SW 1271 (cell line): ENCODE results near the gene ZNF30.
"Not testable (repeated sequence)": the region's sequence is repeated elsewhere in the genome, so short reads cannot be mapped to it uniquely, and the experiment has no call there.

Source experiments
- DNase-seq, 2 experiments: peaks; one replicate each; lab custom pipeline; 2025; lab: John Stamatoyannopoulos, UW

ZNF30 gene

DNA sequence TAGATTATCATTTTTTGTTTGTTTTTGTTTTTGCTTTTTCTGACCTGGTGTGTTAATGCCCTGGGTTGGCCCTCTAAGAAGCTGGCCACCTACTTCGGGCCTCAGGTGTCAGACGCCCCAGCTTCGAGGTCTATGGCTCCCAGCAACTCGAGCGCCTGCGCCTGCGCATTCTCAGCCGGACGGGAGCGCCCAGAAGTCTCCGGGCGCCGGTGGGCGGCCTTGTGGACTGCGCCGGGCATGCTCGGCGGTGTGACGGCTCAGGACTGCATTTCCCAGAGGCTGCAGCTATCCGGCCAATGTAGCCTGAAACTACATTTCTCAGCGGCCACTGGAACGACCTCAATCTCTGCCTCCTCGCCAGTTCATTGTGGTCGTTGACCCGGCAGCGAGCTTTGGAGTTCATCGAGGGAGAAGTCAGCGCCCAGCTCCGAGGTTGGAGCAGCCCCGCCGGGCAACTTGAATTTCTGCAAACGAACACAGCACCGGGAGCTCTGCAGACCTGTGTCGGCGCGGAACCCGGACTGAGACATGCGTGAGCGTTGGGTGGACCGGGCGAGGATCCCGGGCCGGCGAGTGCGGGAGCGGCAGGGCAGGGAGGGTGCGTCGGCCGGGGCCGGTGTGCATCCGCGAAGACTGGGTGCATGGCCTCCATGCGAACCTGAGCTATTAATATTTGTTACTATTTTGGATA is at the start of gene ZNF30:
Gene ZNF30, plus strand, starts transcription at position 219 of the 691 bp plus-strand sequence. CDS start 3,045 bp downstream, outside the sequence.
- peak; percentile 63 to 86 for DNase-seq

GRCh38 chr19:34879563-34879962 is 47.1 kb upstream of the ZNF30 start:
- DNase-seq, result no peak

- no peak for DNase-seq
Measured at GRCh38 chr19:34880034-34880433, 46.7 kb upstream of the ZNF30 start.

DNA sequence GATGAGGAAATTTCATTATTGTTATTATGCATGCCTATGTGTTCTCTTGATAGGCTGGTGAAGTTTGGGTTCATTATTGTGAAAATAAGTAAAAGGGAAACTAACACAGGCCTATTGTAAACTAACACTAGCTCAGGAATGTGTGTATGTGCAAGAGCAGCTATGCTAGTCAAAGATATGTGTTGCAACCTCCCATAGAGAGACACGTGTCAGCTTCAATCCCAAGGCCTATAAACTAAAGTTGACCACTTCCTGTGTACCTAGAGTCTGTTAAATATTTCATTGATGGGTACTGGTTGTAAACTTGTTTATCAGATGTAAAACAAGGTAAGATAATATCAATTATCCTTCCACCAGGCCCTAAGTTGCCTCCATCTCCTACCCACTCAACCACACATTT is 44.7 kb upstream of the ZNF30 start:
- no peak for DNase-seq

DNA sequence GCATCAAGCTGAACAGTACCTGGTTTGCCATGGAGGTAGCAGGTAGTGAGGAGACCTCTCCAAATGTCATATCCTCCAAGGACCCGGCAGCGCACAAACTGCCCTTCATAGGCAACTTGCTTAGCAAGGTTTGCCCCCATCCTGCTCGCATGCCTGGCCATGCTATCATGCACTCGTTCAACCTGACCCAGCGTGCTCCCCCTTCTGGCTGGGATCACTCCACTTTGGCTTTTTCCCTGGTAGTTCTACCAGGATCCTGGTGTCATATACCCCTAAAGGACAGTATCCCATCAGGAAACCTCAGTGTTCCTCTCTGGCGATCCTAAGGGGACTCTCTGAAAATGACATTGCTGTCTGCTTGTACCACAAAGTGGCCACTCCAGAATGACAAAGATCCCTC is 38.6 kb upstream of the ZNF30 start:
- DNase-seq, result no peak

DNA sequence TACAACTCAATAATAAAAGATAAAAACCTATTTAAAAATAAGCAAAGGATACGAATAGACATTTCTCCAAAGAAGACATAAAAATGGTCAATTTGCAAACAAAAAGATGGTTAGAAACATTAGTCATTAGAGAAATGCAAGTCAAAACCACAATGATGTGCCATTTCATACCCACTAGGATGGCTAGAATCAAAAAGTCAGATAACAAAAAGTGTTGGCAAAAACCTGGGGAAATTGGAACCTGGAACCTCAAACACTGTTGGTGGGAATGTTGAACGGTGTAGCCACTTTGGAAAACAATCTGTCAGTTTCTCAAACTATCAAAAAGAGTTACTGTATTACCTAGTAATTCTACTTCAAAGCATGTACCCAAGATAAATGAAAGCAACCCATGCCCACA is 26.5 kb upstream of the ZNF30 start:
- DNase-seq, result no peak

GRCh38 chr19:34904664-34905527 is 21.8 kb upstream of the ZNF30 start:
- DNase-seq, result no peak

- DNase-seq, result no peak
Measured at GRCh38 chr19:34910770-34911169, 15.9 kb upstream of the ZNF30 start.

DNA sequence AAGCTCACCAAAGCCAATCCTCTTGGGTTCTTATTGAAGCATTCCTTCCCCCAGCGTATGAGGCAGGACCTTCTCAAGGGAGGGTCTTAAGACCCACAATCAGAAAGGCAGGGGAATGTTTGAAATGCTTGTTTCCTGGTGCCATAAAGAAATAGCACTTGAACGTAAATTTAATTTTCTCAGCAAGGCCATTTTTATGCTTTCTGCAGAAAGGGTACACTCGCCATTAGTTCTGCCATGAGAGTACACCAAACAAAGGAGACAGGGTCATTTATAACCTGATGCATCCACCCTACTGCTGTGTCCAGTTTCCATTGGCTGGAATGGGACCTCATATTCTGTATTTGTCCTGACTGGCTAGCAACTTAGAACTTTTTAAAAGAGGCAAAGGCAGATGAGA is 9.6 kb upstream of the ZNF30 start:
- not testable (repeated sequence) for DNase-seq

- no peak for DNase-seq
Measured at GRCh38 chr19:34918190-34918589, 8.5 kb upstream of the ZNF30 start.

- DNase-seq, result not testable (repeated sequence)
Measured at GRCh38 chr19:34920090-34920786, 6.5 kb upstream of the ZNF30 start.

- no peak for DNase-seq
Measured at GRCh38 chr19:34925278-34925855, 1.3 kb upstream of the ZNF30 start.

DNA sequence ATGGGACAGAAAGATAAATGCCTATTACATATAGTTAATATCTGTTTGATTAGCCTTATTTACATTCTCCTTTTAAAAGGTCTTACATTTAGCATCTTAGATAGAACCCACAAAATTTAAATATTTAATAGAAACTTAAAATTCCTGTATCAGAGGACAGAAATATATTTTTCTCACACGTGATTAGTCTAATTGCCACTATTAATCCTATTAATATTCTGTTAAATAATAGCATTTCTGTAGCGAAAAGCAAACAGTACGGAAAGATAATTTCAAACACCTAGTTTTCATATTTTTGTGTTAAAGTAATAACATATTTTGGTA is 380 bp upstream of the ZNF30 start:
- DNase-seq, result no peak

GRCh38 chr19:34932494-34932893 is 5.8 kb downstream of the ZNF30 start:
- no peak for DNase-seq

- no peak for DNase-seq
Measured at GRCh38 chr19:34936184-34936583, 9.5 kb downstream of the ZNF30 start.

DNA sequence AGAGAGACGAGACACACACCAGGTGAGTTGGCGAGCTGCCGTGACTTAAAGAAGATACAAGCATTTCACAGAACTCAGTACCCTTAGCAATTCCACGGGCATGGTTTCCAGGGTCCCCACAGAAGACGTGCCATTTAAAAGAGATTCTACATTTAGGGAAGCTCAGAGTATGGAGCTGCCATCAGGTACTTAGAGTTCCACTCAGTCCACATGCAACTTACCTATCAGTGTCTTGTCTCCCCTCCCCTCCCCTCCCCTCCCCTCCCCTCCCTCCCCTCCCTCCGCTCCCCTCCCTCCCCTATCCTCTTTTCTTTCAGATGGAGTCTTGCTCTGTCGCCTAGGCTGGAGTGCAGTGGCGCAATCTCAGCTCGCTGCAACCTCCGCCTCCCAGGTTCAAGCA is 12.2 kb downstream of the ZNF30 start:
- DNase-seq, result no peak

DNA sequence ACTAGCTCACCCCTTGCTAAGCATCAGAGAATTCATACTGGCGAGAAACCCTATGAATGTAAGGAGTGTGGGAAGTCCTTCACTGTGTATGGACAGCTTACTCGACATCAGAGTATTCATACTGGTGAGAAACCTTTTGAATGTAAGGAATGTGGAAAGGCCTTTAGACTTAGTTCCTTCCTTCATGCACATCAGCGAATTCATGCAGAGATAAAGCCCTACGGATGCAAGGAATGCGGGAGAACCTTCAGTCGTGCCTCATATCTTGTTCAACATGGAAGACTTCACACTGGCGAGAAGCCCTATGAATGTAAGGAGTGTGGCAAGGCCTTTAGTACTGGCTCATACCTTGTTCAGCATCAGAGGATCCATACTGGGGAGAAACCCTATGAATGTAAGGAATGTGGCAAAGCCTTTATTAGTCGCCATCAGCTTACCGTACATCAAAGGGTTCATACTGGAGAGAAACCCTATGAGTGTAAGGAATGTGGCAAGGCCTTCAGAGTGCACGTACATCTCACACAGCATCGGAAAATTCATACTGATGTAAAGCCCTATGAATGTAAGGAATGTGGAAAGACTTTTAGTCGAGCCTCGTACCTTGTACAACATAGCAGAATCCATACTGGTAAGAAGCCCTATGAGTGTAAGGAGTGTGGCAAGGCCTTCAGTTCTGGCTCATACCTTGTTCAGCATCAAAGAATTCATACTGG is 17.3 kb downstream of the ZNF30 start:
- DNase-seq, result no peak

DNA sequence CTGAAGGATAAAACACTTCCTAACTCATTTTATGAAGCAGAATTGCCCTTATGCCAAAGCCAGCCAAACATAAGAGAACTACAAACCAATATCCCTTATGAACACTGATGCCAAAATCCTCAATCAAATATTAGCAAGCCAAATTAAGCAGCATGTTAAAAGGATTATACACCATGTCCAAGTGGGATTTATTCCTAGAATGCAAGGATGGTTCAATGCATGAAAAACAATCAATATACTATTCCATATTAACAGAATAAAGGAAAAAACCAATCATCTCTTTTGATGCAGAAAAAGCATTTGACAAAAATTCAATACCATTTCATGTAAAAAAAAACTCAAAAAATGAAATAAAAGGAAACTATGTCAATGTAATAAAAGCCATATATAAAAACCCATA is 26.4 kb downstream of the ZNF30 start:
- no peak for DNase-seq

GRCh38 chr19:34957830-34958751 is 31.4 kb downstream of the ZNF30 start:
- DNase-seq, result no peak

DNA sequence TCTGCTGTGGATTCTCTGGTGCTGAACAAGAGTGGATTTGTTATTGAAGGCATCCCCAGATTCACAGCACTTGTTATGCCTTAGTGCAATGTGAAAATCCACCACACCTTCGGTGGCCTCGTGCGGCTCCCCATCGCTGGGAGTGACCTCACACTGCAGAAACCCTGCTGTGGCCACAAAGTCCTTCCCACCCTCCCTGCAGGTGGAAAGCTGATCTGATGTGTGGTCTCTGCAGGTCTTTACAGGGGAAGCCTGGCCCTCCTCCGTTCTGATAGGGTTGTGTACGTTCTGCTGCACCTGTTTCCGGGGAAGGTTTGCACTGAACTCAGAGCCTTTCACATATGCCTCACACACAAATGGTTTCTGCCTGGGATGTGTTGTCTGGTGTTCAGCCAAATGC is 32.3 kb downstream of the ZNF30 start:
- DNase-seq, result no peak
